ENCODE results near the gene STK11IP. TPM values are rescaled to one million over a fixed set of nuclear protein-coding genes. Genes with fewer than 3 reads are reported as not detected.

The STK11IP gene
- total RNA-seq, 1 donor from 2014 or later: 14.7 TPM

- DNase-seq (ENCODE audit: low read depth): peak; percentile 32
Measured at GRCh38 chr2:219576505-219577388, 20.9 kb upstream of the STK11IP start.

DNA sequence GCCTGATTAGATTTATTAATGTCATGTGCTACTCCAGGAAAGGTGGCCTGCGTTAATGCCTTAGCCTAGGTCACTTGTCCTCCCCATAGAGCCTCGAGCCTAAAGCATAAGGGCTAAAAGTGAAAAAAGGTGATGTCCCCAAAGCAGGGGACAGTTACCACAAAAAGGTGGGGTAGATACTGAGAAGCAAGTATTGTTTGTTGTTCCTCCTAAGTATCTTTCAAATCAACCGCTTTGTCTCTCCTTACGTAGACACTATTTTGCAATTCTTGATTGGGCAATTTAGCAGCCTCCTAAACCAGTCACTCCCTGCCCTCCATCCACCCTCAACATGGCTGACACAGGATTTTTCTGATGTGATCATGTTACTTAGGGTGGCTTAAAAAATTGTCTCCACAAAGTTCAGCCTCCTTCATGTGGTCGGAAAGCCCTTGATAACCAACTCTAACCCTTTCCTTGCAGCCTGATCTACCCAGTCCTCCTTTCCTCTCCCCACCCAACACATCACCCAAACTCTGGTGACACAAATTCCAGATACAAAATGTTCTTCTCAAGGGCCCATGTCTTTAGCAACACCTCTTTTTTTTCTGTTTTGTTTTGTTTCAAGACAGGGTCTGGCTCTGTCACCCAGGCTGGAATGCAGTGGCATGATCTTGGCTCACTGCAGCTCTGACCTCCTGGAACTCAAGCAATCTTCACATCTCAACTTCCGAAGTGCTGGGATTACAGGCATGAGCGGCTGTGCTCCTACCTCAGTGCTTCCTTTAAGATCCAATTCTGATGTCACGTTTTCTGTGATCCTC lies 18.6 kb upstream of the STK11IP start:
- peak; percentile 20 for DNase-seq (ENCODE audit: low read depth)

DNA sequence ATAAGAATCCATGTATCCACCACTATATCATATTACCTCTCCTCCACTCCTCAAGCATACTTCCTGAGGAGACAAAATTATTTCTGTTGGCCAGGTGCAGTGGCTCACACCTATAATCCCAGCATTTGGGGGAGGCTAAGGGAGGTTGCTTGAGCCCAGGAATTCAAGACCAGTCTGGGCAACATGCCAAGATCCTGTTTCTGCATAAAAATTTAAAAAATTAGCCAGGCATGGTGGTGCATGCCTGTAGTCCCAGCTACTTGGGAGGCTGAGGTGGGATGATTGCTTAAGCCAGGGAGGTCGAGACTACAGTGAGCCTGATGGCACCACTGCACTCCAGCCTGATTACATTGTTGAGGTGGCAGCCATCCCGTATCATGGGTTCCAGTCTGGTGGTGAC lies 16.3 kb upstream of the STK11IP start:
- no peak for DNase-seq (ENCODE audit: low read depth)

- DNase-seq (ENCODE audit: low read depth): no peak
Measured at GRCh38 chr2:219591091-219591490, 6.6 kb upstream of the STK11IP start.

DNA sequence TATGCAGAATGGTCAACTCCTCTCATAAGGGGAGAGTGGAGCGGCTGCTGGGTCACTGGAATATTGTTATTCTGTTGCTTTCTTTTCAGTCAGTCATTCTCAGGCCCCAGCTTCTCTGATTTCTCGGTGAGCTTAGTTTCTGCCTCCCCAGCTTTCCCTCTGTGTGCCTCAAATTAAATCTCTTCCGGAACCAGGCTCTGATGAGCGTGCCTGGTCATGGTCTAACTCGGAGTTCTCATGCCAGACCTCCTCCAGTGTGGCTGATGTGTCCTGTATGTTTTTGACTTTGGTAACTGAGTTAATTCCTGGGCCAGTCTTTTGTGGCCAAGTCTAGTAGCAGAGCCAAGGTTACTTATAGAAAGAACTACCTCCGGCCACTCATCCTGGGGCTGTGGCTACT lies 4.9 kb upstream of the STK11IP start:
- no peak for DNase-seq (ENCODE audit: low read depth)

DNA sequence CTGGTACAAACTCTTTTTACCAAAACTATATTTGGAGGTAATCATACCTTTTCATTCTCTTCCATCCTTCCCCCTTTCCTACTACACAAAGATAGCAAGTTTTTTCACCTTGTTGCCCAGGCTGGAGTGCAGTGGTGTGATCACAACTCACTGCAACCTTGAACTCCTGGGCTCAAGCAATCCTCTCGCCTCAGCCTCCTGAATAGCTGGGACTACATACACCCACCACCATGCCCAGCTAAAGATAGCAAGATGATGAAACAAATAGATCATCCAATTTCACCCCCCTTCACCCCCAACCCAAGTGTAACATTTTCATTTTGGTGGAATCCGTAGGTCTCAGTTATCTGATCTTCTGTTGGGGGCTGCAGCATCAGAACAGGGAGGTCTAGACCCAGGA lies 4.5 kb upstream of the STK11IP start:
- no peak for DNase-seq (ENCODE audit: low read depth)

DNA sequence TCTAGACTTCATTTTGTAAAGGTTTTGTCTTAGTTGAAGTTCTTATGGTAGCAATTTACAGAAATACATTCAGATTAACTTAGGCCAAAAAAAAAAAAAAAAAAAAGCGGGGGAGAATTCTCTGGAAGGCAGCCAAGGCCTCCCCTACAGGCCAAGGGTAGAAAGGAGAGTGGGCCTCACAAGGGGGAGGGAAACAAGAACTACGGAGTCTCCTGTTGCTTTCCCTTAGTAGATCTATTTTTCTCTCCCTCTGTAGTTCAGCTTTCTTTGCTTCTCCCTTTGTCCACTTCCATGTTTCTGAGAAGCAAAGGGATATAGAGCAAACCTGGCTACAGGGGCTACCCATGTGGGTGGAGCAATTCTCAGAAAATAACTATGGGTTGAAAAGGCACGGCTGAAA lies 2.4 kb upstream of the STK11IP start:
- no peak for DNase-seq (ENCODE audit: low read depth)

DNA sequence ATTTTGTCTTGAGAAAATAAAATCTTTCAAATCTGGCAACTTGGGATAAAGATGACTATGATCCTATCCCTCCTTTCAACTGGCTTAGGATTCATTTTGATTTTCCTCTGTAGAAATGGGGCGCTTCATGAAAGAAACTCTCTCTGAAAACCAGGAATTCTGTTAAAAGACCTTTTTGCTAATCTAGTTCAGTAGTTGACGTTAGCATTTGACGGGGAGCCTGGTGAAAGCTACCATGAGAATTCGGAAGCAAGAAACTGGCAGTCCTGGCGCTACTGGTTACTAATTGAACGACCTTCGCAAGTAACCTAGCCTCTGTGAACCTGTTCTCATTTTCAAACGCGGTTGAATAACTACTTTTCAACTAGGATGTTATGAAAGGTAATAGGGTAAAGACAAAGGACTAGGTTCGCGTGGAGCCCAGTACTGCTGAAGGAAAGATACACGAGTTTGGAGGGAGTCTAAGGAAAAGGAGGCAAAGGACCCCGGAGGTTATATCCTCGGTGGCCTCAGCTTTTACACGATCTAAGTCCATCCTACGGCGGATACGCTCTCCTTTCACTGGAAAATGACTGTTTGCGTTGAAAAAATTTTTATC lies 604 bp upstream of the STK11IP start:
- DNase-seq (ENCODE audit: low read depth): peak; percentile 48

- DNase-seq (ENCODE audit: low read depth): no peak
Measured at GRCh38 chr2:219598308-219599078, 836 bp downstream of the STK11IP start.

GRCh38 chr2:219603771-219604170 lies 6.1 kb downstream of the STK11IP start:
- DNase-seq (ENCODE audit: low read depth): no peak

- no peak for DNase-seq (ENCODE audit: low read depth)
Measured at GRCh38 chr2:219605607-219605954, 7.9 kb downstream of the STK11IP start.

- no peak for DNase-seq (ENCODE audit: low read depth)
Measured at GRCh38 chr2:219607931-219608330, 10.3 kb downstream of the STK11IP start.

DNA sequence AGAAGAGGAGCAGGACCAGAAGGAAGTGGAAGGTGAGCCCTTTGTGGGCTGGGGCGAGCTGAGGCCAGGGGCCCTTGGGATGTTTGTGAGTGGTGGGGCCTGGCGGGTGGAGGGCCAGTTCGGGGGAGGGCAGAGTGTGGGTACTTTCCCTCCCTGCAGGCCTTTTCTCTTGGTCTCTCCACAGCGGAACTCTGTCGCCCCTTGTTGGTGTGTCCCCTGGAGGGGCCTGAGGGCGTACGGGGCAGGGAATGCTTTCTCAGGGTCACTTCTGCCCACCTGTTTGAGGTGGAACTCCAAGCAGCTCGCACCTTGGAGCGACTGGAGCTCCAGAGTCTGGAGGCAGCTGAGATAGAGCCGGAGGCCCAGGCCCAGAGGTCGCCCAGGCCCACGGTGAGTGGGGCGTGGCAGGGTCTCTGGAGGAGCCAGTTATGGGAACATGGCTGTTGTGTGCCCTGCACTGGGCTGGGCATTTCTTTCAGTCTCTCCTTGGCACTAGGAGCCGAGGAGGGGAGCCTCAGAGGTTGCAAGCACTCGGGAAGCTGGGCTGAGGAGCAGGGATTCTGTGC lies 10.8 kb downstream of the STK11IP start:
- DNase-seq (ENCODE audit: low read depth): no peak

- DNase-seq (ENCODE audit: low read depth): no peak
Measured at GRCh38 chr2:219609149-219609750, 11.6 kb downstream of the STK11IP start.

DNA sequence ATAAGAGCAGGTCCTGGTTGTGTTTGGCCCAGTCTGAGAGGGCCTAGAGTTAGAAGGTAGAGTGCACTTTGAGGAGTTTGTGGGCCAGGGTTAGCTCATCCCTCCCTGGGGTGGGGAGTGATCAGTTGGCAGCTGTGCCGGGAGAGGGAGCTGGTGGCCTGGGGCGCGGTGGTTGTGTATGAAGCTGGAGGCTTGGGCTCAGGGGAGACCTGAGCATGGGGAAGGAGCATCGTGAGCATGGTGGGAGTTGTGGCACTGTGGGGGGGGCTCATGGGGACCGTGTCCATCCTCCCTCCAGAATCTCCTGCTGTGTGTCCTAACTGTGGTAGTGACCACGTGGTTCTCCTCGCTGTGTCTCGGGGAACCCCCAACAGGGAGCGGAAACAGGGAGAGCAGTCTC lies 13.6 kb downstream of the STK11IP start:
- DNase-seq (ENCODE audit: low read depth): peak; percentile 15

GRCh38 chr2:219611866-219612576 lies 14.4 kb downstream of the STK11IP start:
- DNase-seq (ENCODE audit: low read depth): peak; percentile 81

- no peak for DNase-seq (ENCODE audit: low read depth)
Measured at GRCh38 chr2:219612577-219613286, 15.1 kb downstream of the STK11IP start.

DNA sequence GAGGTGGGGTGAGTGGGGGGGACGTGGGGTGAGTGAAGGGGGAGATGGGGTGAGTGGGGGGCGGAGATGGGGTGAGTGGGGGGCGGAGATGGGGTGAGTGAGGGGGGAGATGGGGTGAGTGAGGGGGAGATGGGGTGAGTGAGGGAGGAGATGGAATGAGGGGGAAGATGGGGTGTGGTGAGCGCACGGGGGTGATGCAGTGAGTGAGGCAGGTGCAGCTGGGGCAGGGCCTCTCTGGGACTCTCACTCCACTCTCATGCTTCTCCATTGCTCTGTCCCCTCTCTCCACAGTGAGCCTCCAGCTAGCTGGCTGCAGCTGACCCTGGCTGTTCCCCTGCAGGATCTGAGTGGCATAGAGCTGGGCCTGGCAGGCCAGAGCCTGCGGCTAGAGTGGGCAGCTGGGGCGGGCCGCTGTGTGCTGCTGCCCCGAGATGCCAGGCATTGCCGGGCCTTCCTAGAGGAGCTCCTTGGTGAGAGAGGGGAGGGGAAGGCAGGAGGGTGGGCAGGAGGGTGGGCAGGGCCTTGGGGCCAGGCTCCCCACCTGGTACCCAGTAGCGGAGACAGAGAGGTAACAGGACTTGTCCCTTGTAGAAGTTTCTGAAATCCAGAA lies 15.9 kb downstream of the STK11IP start:
- no peak for DNase-seq (ENCODE audit: low read depth)
